H1 (cell line): ENCODE data around the gene TBC1D10A.

Experiments used
- CHD2 ChIP-seq: IDR thresholded peaks from 2 replicates; pipeline ENCODE4 v1.6.1; 2012; ENCODE audit warnings: low read length, improper control_type of control experiment
- EGR1 ChIP-seq: IDR thresholded peaks from 2 replicates; pipeline ENCODE4 v1.6.1; 2011; ENCODE audit warnings: low read depth, low read length, borderline replicate concordance
- EZH2 ChIP-seq: fragments of 200-600 bp; sonication (generic); IDR thresholded peaks from 2 replicates; pipeline ENCODE4 v1.7.1; 2012; ENCODE audit warnings: low read depth, mild to moderate bottlenecking, moderate library complexity, low read length, inconsistent platforms; ENCODE audit not compliant: severe bottlenecking
- HDAC6 ChIP-seq: IDR thresholded peaks from one replicate; pipeline ENCODE4 v1.7.1; 2012; ENCODE audit warnings: low read depth, mild to moderate bottlenecking, inconsistent platforms, low read length, moderate library complexity
- JUN ChIP-seq: IDR thresholded peaks from 2 replicates; pipeline ENCODE4 v1.6.1; 2011; ENCODE audit warnings: low read depth, mild to moderate bottlenecking, improper control_type of control experiment, low read length
- POLR2AphosphoS5 ChIP-seq: IDR thresholded peaks from 2 replicates; pipeline ENCODE4 v1.6.1; 2011; ENCODE audit warnings: low read depth, low read length
- RFX5 ChIP-seq: IDR thresholded peaks from 2 replicates; pipeline ENCODE4 v1.6.1; 2011; ENCODE audit warnings: low read depth, low read length, improper control_type of control experiment, borderline replicate concordance
- SUZ12 ChIP-seq: fragments of 200-600 bp; sonication (generic); IDR thresholded peaks from 2 replicates; pipeline ENCODE4 v1.6.1; 2012; ENCODE audit warnings: mild to moderate bottlenecking, inconsistent platforms, low read length, moderate library complexity, mixed read lengths
- TAF1 ChIP-seq: IDR thresholded peaks from 2 replicates; pipeline ENCODE4 v1.6.1; 2011; ENCODE audit warnings: mild to moderate bottlenecking, low read depth, low read length
- ZNF274 ChIP-seq: IDR thresholded peaks from 2 replicates; pipeline ENCODE4 v1.7.0; 2012; ENCODE audit warnings: low read length, borderline replicate concordance; ENCODE audit errors: extremely low read depth
- TF ChIP-seq, protein P1 (sequence below), 3 experiments: IDR thresholded peaks; 1 replicate in 2 of 3; 2 replicates in 1 of 3; pipeline versions ENCODE4 v1.5.1 to v1.6.1; 2011; ENCODE audit warnings: low read length in 3 of 3, mild to moderate bottlenecking in 3 of 3, inconsistent platforms in 2 of 3, low read depth in 1 of 3, moderate library complexity in 1 of 3; ENCODE audit not compliant: insufficient read depth in 1 of 3; ENCODE audit errors: control extremely low read depth in 1 of 3

GRCh38 chr22:30307041-30307574, 19.6 kb downstream of the TBC1D10A start:
- TF ChIP-seq, protein P1, sequence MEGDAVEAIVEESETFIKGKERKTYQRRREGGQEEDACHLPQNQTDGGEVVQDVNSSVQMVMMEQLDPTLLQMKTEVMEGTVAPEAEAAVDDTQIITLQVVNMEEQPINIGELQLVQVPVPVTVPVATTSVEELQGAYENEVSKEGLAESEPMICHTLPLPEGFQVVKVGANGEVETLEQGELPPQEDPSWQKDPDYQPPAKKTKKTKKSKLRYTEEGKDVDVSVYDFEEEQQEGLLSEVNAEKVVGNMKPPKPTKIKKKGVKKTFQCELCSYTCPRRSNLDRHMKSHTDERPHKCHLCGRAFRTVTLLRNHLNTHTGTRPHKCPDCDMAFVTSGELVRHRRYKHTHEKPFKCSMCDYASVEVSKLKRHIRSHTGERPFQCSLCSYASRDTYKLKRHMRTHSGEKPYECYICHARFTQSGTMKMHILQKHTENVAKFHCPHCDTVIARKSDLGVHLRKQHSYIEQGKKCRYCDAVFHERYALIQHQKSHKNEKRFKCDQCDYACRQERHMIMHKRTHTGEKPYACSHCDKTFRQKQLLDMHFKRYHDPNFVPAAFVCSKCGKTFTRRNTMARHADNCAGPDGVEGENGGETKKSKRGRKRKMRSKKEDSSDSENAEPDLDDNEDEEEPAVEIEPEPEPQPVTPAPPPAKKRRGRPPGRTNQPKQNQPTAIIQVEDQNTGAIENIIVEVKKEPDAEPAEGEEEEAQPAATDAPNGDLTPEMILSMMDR (IDR thresholded peaks at IDR 0.05; ENCODE audit: control extremely low read depth in 1 of 3, insufficient read depth in 1 of 3, low read depth in 1 of 3, low read length in 3 of 3), result no peak
- TF ChIP-seq ZNF274 (no peak), EZH2 (no peak), HDAC6 (no peak), EGR1 (no peak), JUN (no peak), SUZ12 (no peak), CHD2 (no peak), TAF1 (no peak), POLR2AphosphoS5 (no peak), RFX5 (no peak)
